ENCODE data around the gene M1AP.
A peak's percentile ranks its signal among the peaks of the same experiment; 100 is the strongest.
"Not testable (repeated sequence)": the region's sequence is repeated elsewhere in the genome, so short reads cannot be mapped to it uniquely, and the experiment has no call there.

M1AP gene

GRCh38 chr2:74632209-74632938 is 15.8 kb downstream of the M1AP start:
- ATAC-seq (ENCODE audit: low read depth) (no peak), DNase-seq (ENCODE audit: low spot score in 2 of 2) (no peak)
- H3K27me3 Mint-ChIP-seq: peaks cover 1% of the 10 kb centered on the region
- no peaks in the 10 kb centered on the region for H3K4me1 Mint-ChIP-seq
- no peak overlapping the region for H3K4me3 Mint-ChIP-seq
- H3K9me3 Mint-ChIP-seq: no peaks in the 10 kb centered on the region
- H3K36me3 Mint-ChIP-seq: no peaks in the 10 kb centered on the region
- no peak overlapping the region for H3K27ac Mint-ChIP-seq

- not testable (repeated sequence) for H3K27ac Mint-ChIP-seq; DNase-seq (ENCODE audit: low spot score in 2 of 2); H3K36me3 Mint-ChIP-seq
Measured at GRCh38 chr2:74630454-74630853, 17.7 kb downstream of the M1AP start.

GRCh38 chr2:74628538-74629105 is 19.5 kb downstream of the M1AP start:
- ATAC-seq (ENCODE audit: low read depth) (no peak), DNase-seq (ENCODE audit: low spot score in 2 of 2) (no peak)
- no peaks in the 10 kb centered on the region for H3K4me1 Mint-ChIP-seq
- H3K36me3 Mint-ChIP-seq: no peaks in the 10 kb centered on the region
- H3K27ac Mint-ChIP-seq: no peak overlapping the region
- no peak overlapping the region for H3K4me3 Mint-ChIP-seq
- H3K27me3 Mint-ChIP-seq: peaks cover 1% of the 10 kb centered on the region
- no peaks in the 10 kb centered on the region for H3K9me3 Mint-ChIP-seq

More at GRCh38 chr2:74630454-74630853, 17.7 kb downstream of the M1AP start:
- not testable (repeated sequence) for H3K27me3 Mint-ChIP-seq; H3K9me3 Mint-ChIP-seq; H3K4me1 Mint-ChIP-seq; H3K4me3 Mint-ChIP-seq; ATAC-seq (ENCODE audit: low read depth)

- Mint-ChIP-seq H3K36me3 (no peaks in the 10 kb centered on the region), H3K27me3 (no peaks in the 10 kb centered on the region), H3K4me3 (no peak overlapping the region), H3K4me1 (no peaks in the 10 kb centered on the region), H3K27ac (no peak overlapping the region), H3K9me3 (no peaks in the 10 kb centered on the region)
- DNase-seq (ENCODE audit: low spot score in 2 of 2) (no peak), ATAC-seq (ENCODE audit: low read depth) (no peak)
Measured at GRCh38 chr2:74625658-74626425, 22.3 kb downstream of the M1AP start.

- no peak overlapping the region for H3K4me3 Mint-ChIP-seq
- no peak for DNase-seq (ENCODE audit: low spot score in 2 of 2)
- ATAC-seq (ENCODE audit: low read depth): no peak
- no peaks in the 10 kb centered on the region for H3K9me3 Mint-ChIP-seq
- peaks cover 2% of the 10 kb centered on the region for H3K27me3 Mint-ChIP-seq
- H3K36me3 Mint-ChIP-seq: peaks cover 2% of the 10 kb centered on the region
- H3K4me1 Mint-ChIP-seq: peaks cover 19% of the 10 kb centered on the region
- H3K27ac Mint-ChIP-seq: no peak overlapping the region
Measured at GRCh38 chr2:74620671-74621070, 27.5 kb downstream of the M1AP start.

GRCh38 chr2:74619651-74620297 is 28.4 kb downstream of the M1AP start:
- DNase-seq (ENCODE audit: low spot score in 2 of 2) (no peak), ATAC-seq (ENCODE audit: low read depth) (peak; percentile 90)
- Mint-ChIP-seq H3K36me3 (peaks cover 2% of the 10 kb centered on the region), H3K27ac (peak overlapping the region; percentile 56), H3K4me1 (peaks cover 19% of the 10 kb centered on the region), H3K27me3 (peaks cover 5% of the 10 kb centered on the region), H3K9me3 (no peaks in the 10 kb centered on the region), H3K4me3 (peak overlapping the region; percentile 80)

GRCh38 chr2:74618410-74619083 is 29.6 kb downstream of the M1AP start:
- Mint-ChIP-seq H3K4me1 (peaks cover 19% of the 10 kb centered on the region), H3K27me3 (peaks cover 10% of the 10 kb centered on the region), H3K9me3 (no peaks in the 10 kb centered on the region), H3K27ac (no peak overlapping the region), H3K4me3 (no peak overlapping the region), H3K36me3 (peaks cover 2% of the 10 kb centered on the region)
- ATAC-seq (ENCODE audit: low read depth) (no peak), DNase-seq (ENCODE audit: low spot score in 2 of 2) (no peak)

GRCh38 chr2:74617122-74617521 is 31.0 kb downstream of the M1AP start:
- DNase-seq (ENCODE audit: low spot score in 2 of 2) (no peak), ATAC-seq (ENCODE audit: low read depth) (no peak)
- peaks cover 2% of the 10 kb centered on the region for H3K36me3 Mint-ChIP-seq
- peaks cover 19% of the 10 kb centered on the region for H3K4me1 Mint-ChIP-seq
- peaks cover 15% of the 10 kb centered on the region for H3K27me3 Mint-ChIP-seq
- no peak overlapping the region for H3K27ac Mint-ChIP-seq
- H3K9me3 Mint-ChIP-seq: no peaks in the 10 kb centered on the region
- no peak overlapping the region for H3K4me3 Mint-ChIP-seq

- H3K9me3 Mint-ChIP-seq: peaks cover 2% of the 10 kb centered on the region
- H3K4me1 Mint-ChIP-seq: peaks cover 5% of the 10 kb centered on the region
- no peaks in the 10 kb centered on the region for H3K36me3 Mint-ChIP-seq
- ATAC-seq (ENCODE audit: low read depth) (no peak), DNase-seq (ENCODE audit: low spot score in 2 of 2) (no peak)
- H3K27me3 Mint-ChIP-seq: peaks cover 14% of the 10 kb centered on the region
- no peak overlapping the region for H3K27ac Mint-ChIP-seq
- no peak overlapping the region for H3K4me3 Mint-ChIP-seq
Measured at GRCh38 chr2:74606927-74607326, 41.2 kb downstream of the M1AP start.

GRCh38 chr2:74603282-74604000 is 44.7 kb downstream of the M1AP start:
- Mint-ChIP-seq H3K4me1 (peaks cover 2% of the 10 kb centered on the region), H3K36me3 (no peaks in the 10 kb centered on the region), H3K4me3 (no peak overlapping the region), H3K27ac (no peak overlapping the region), H3K27me3 (peaks cover 12% of the 10 kb centered on the region), H3K9me3 (no peaks in the 10 kb centered on the region)
- ATAC-seq (ENCODE audit: low read depth): no peak
- DNase-seq (ENCODE audit: low spot score in 2 of 2): no peak

GRCh38 chr2:74602586-74603281 is 45.4 kb downstream of the M1AP start:
- Mint-ChIP-seq H3K4me3 (no peak overlapping the region), H3K36me3 (no peaks in the 10 kb centered on the region), H3K9me3 (no peaks in the 10 kb centered on the region), H3K4me1 (peaks cover 2% of the 10 kb centered on the region), H3K27ac (no peak overlapping the region), H3K27me3 (peaks cover 12% of the 10 kb centered on the region)
- DNase-seq (ENCODE audit: low spot score in 2 of 2) (no peak), ATAC-seq (ENCODE audit: low read depth) (no peak)

- ATAC-seq (ENCODE audit: low read depth) (peak; percentile 96), DNase-seq (ENCODE audit: low spot score in 2 of 2) (no peak)
- Mint-ChIP-seq H3K36me3 (no peaks in the 10 kb centered on the region), H3K27ac (no peak overlapping the region), H3K9me3 (no peaks in the 10 kb centered on the region), H3K4me1 (peaks cover 2% of the 10 kb centered on the region), H3K4me3 (no peak overlapping the region), H3K27me3 (peaks cover 12% of the 10 kb centered on the region)
Measured at GRCh38 chr2:74599676-74600075, 48.5 kb downstream of the M1AP start.

- H3K27me3 Mint-ChIP-seq: peaks cover 6% of the 10 kb centered on the region
- H3K27ac Mint-ChIP-seq: no peak overlapping the region
- no peaks in the 10 kb centered on the region for H3K4me1 Mint-ChIP-seq
- no peaks in the 10 kb centered on the region for H3K36me3 Mint-ChIP-seq
- ATAC-seq (ENCODE audit: low read depth) (no peak), DNase-seq (ENCODE audit: low spot score in 2 of 2) (no peak)
- no peak overlapping the region for H3K4me3 Mint-ChIP-seq
- no peaks in the 10 kb centered on the region for H3K9me3 Mint-ChIP-seq
Measured at GRCh38 chr2:74597410-74597809, 50.7 kb downstream of the M1AP start.
